GM12864 (cell line): Measurements from ENCODE around the gene PDLIM4.

Experiments used
- DNase-seq: peaks from one replicate; pipeline ENCODE4 v3.0.0-alpha.2; 2011; ENCODE audit warnings: low read depth
- H3K4me3 ChIP-seq: 2 replicates; pipeline ENCODE4 v1.5.1; 2011; ENCODE audit warnings: mild to moderate bottlenecking, low read depth, low read length, control low read depth
- TF ChIP-seq, protein P1 (sequence below): IDR thresholded peaks from 2 replicates; pipeline ENCODE4 v1.5.1; 2011; ENCODE audit warnings: low read depth, mild to moderate bottlenecking, moderate library complexity, low read length, control low read depth, inconsistent platforms; ENCODE audit errors: missing control alignments

The PDLIM4 gene

GRCh38 chr5:132227235-132227484 lies 30.3 kb upstream of the PDLIM4 start:
- no peak for DNase-seq
- H3K4me3 ChIP-seq, result peak overlapping the region; percentile 56
- TF ChIP-seq, protein P1, sequence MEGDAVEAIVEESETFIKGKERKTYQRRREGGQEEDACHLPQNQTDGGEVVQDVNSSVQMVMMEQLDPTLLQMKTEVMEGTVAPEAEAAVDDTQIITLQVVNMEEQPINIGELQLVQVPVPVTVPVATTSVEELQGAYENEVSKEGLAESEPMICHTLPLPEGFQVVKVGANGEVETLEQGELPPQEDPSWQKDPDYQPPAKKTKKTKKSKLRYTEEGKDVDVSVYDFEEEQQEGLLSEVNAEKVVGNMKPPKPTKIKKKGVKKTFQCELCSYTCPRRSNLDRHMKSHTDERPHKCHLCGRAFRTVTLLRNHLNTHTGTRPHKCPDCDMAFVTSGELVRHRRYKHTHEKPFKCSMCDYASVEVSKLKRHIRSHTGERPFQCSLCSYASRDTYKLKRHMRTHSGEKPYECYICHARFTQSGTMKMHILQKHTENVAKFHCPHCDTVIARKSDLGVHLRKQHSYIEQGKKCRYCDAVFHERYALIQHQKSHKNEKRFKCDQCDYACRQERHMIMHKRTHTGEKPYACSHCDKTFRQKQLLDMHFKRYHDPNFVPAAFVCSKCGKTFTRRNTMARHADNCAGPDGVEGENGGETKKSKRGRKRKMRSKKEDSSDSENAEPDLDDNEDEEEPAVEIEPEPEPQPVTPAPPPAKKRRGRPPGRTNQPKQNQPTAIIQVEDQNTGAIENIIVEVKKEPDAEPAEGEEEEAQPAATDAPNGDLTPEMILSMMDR, result no peak

- TF ChIP-seq, protein P1, result peak; percentile 19
- no peak for DNase-seq
- peak within 1 kb of the TSS; percentile 56 for H3K4me3 ChIP-seq
Observed at GRCh38 chr5:132227485-132228240, 29.8 kb upstream of the PDLIM4 start, which contains the start of gene P4HA2. Gene P4HA2 (minus strand): TSS chr5:132227853. CDS start chr5:132218626, 9,227 bp downstream.

GRCh38 chr5:132228241-132229035 lies 29.1 kb upstream of the PDLIM4 start:
- H3K4me3 ChIP-seq, result peak overlapping the region; percentile 56
- TF ChIP-seq, protein P1, result no peak
- no peak for DNase-seq

DNA sequence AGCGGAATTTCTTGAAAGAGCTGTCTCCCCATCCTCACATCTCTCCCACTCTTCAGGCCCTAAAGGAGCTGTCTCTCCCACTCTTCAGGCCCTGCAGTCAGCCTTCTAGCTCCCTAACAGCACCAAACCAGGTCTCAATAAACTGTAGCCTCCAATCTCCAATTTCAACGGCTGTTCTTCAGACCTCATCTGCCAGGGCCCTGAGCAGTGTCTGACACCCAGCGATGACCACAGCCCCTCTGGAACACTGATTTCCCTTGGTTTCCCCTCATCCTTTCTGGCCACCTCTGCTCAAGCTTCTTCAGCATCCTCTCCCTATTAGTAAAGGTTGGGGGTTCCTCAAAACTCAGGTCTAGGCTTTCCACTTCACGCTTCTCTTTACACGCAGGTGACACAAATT lies 28.3 kb upstream of the PDLIM4 start:
- H3K4me3 ChIP-seq, result no peak overlapping the region
- DNase-seq, result no peak
- TF ChIP-seq, protein P1, result no peak

DNA sequence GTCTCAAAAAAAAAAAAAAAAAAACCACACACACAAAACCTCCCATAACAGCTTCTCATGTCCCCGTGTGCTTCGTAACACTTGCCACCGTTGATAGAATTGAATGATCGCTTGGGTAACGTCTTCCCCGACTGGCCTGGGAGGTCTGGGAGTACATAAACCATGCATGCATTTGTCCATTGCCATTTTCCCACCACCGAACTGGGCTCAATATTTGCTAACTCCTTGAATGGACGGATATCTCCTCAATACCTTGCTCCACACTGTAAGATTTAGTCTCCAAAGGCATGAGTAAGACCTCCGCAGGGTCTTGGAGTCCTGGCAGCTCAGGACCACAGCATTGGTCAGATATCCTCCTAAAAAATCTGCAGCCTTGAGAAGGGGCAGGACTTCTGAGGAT lies 26.6 kb upstream of the PDLIM4 start:
- no peak overlapping the region for H3K4me3 ChIP-seq
- no peak for DNase-seq
- TF ChIP-seq, protein P1, result no peak

GRCh38 chr5:132232465-132232864 lies 25.0 kb upstream of the PDLIM4 start:
- H3K4me3 ChIP-seq, result no peak overlapping the region
- DNase-seq, result no peak
- TF ChIP-seq, protein P1, result no peak
